Right lobe of liver (tissue), 4 donors: Measurements from ENCODE around the gene ATF7.

Experiments used
- CTCF ChIP-seq, 4 donors: fragments of 200-600 bp in 3 of 4; fragments of 450-650 bp in 1 of 4; IDR thresholded peaks; one replicate each; pipeline versions ENCODE4 v1.5.1 to v1.8.0; 2016 to 2022; ENCODE audit warnings: antibody characterized with exemption in 4 of 4, mild to moderate bottlenecking in 2 of 4
- POLR2A ChIP-seq: fragments of 450-650 bp; IDR thresholded peaks from one replicate; pipeline ENCODE4 v1.6.1; 2017; ENCODE audit warnings: antibody characterized with exemption, mild to moderate bottlenecking
- donor health status: DM: no; HTN: no; CAD: no.
- donor health status: DM: no; HTN: no; CAD: no.
- donor health status: DM: no; HTN: yes; CAD: no.

DNA sequence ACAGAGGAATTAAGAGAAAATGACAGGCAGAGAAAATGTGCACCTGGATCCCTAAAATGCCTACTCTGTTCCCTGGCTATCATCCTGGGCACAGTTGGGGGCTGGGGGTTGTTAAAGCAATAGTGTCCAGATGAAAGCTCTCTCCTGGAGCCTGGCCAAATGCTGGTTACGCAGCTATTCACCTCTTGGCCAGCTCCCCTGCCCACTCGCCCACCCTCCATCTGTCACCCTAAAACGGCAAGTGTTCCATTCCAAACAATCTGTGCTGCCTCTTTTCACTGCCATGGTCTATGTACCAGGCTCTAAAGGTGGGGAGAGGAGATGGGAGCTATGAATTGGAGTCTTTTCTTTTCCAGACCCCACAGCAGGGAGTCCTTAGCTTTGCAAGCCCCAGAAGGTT, 94.2 kb downstream of the ATF7 start:
- TF ChIP-seq POLR2A = no peak
- no peak for TF ChIP-seq CTCF (IDR thresholded peaks at IDR 0.05)
